ENCODE results near the gene FRAS1. TPM values are rescaled to one million over a fixed set of nuclear protein-coding genes. Genes with fewer than 3 reads are reported as not detected.

FRAS1 gene
- total RNA-seq, 1 donor from 2014 or later = 28.4 TPM

DNA sequence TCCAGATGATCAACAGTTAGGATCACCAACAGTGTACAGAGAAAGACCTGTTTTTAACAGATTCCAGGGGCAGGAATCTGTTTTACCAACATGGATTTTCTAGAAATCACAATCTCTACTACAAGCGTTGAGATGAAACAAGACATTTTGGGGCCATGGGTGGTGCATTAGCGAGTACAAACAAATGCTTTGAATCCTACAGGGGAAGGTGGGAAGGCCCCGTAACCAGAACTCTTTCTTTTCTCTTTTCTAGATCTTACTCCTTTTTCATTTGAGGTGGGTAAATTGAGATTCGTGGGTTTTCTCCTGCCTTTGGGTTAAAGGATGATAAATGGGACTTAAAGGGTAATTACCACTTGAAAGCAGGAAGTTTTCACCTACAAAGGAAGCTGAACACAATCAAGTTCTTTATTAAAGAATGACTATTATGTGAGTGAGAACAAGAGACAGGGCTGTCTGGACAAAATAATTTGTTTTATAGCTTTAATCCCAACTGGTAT lies 304.5 kb downstream of the FRAS1 start:
- H3K36me3 ChIP-seq (ENCODE audit: control insufficient read depth, insufficient read depth, low read length) = no peaks in the 10 kb centered on the region
- TF ChIP-seq, protein P1, sequence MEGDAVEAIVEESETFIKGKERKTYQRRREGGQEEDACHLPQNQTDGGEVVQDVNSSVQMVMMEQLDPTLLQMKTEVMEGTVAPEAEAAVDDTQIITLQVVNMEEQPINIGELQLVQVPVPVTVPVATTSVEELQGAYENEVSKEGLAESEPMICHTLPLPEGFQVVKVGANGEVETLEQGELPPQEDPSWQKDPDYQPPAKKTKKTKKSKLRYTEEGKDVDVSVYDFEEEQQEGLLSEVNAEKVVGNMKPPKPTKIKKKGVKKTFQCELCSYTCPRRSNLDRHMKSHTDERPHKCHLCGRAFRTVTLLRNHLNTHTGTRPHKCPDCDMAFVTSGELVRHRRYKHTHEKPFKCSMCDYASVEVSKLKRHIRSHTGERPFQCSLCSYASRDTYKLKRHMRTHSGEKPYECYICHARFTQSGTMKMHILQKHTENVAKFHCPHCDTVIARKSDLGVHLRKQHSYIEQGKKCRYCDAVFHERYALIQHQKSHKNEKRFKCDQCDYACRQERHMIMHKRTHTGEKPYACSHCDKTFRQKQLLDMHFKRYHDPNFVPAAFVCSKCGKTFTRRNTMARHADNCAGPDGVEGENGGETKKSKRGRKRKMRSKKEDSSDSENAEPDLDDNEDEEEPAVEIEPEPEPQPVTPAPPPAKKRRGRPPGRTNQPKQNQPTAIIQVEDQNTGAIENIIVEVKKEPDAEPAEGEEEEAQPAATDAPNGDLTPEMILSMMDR (IDR thresholded peaks at IDR 0.05; ENCODE audit: insufficient read depth, low read length, poor library complexity, severe bottlenecking) = no peak
- H3K4me3 ChIP-seq (ENCODE audit: low read depth, low read length) = no peak overlapping the region
- no peaks in the 10 kb centered on the region for H3K27me3 ChIP-seq (ENCODE audit: control insufficient read depth, insufficient read depth, low read length)
- DNase-seq (ENCODE audit: low read depth) = no peak

DNA sequence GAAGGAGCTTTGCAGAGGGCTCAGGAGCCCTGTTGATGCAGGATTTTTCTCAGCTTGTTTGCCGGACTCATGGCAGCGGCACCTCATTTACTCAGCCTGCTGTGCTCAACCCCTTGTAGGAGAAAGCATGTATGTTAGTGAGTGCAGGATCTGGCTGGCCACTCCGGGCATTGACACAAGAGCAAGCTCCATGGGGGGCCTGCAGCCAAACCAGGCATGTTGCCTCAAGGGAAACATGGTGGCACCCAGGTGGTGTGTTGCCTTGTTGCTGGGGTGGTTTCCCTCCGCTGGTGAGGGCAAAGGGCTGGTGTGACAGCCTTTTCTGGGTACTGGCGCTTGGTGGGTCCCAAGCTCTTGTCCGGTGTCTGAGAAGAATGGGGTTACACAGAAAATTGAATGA lies 305.2 kb downstream of the FRAS1 start:
- H3K4me3 ChIP-seq (ENCODE audit: low read depth, low read length) = no peak overlapping the region
- TF ChIP-seq, protein P1 (IDR thresholded peaks at IDR 0.05; ENCODE audit: insufficient read depth, low read length, poor library complexity, severe bottlenecking) = no peak
- DNase-seq (ENCODE audit: low read depth) = no peak
- H3K36me3 ChIP-seq (ENCODE audit: control insufficient read depth, insufficient read depth, low read length) = no peaks in the 10 kb centered on the region
- no peaks in the 10 kb centered on the region for H3K27me3 ChIP-seq (ENCODE audit: control insufficient read depth, insufficient read depth, low read length)

DNA sequence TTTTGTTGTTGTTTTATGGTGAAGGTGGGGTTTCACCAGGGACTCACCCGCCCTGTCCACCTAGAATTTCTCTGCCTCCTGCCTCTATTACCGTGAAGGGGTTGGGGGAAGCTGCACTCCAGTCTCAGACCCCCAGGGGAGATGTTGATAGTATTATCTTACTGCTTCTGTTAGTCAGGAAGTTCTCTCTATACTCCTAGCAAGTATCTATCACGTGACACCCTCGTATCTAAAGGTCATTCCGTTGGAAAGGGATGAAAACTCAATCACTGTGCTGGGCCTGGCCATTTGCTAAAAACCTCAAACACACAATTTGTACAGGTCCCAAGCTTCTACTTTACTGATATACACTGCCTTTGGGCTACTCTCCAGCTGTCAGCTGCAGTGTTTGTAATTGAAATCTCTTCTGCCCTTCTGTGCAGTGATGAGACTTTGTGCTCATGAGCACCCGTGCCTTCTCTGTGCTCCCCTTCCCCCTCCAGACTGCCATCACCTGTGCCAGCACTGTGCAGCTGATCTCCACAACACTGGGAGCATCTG lies 306.0 kb downstream of the FRAS1 start:
- no peak for DNase-seq (ENCODE audit: low read depth)
- no peak overlapping the region for H3K4me3 ChIP-seq (ENCODE audit: low read depth, low read length)
- TF ChIP-seq, protein P1 (IDR thresholded peaks at IDR 0.05; ENCODE audit: insufficient read depth, low read length, poor library complexity, severe bottlenecking) = no peak
- no peaks in the 10 kb centered on the region for H3K36me3 ChIP-seq (ENCODE audit: control insufficient read depth, insufficient read depth, low read length)
- H3K27me3 ChIP-seq (ENCODE audit: control insufficient read depth, insufficient read depth, low read length) = no peaks in the 10 kb centered on the region

DNA sequence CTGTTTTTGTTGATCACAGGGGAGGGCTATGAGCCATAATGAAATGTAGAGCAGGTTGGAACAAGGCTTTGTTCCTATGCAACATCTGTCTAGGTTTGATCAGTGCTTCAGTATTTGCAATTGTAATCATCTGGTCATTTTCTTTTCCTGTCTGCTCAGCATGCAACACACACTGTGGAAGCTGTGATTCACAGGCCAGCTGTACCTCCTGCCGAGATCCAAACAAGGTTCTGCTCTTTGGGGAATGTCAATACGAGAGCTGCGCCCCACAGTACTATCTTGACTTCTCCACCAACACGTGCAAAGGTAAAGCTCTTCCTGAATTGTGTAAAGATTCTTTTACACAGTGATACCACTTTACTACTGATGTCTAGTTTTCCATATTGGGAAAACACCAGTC lies 312.6 kb downstream of the FRAS1 start:
- H3K27me3 ChIP-seq (ENCODE audit: control insufficient read depth, insufficient read depth, low read length) = no peaks in the 10 kb centered on the region
- no peak for DNase-seq (ENCODE audit: low read depth)
- TF ChIP-seq, protein P1 (IDR thresholded peaks at IDR 0.05; ENCODE audit: insufficient read depth, low read length, poor library complexity, severe bottlenecking) = no peak
- H3K4me3 ChIP-seq (ENCODE audit: low read depth, low read length) = no peak overlapping the region
- H3K36me3 ChIP-seq (ENCODE audit: control insufficient read depth, insufficient read depth, low read length) = peaks cover 2% of the 10 kb centered on the region

DNA sequence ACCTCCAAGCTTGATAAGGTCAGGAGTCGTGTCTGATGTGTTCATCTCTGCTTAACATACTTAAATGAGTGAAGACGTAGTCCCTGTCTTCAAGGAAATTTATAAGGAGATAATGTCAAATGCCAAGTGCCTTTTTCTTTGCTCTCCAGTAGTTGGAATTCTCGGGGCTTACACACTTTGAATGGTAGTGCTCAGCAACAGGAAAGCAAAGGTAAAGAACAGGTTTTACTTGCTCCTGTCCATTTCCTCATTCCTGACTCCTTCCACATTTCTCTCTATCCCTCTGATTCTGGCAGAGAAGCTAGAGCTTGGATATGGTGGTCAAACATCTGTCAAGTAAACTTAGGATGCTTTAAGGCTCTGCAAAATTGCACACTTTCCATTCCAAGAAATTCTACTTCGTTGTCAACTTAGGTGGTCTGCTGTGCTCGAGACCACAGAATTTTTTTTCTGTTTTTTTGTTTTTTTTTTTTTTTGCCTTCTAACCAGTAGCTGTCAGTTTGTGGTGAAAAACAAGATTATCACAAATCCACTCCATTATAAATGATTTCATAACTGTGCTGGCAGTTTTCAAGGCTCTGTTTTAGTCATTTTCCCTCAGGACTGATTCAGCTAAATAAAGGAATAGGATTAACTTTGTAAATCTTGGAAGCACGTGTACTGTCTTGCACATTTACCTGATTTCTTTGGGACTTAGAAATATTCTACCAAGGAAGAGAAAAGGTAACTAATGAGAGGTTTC lies 313.7 kb downstream of the FRAS1 start:
- no peak for DNase-seq (ENCODE audit: low read depth)

More for the DNA sequence above, 313.7 kb downstream of the FRAS1 start:
- TF ChIP-seq, protein P1 (IDR thresholded peaks at IDR 0.05; ENCODE audit: insufficient read depth, low read length, poor library complexity, severe bottlenecking) = no peak
- Histone ChIP-seq H3K36me3 (ENCODE audit: control insufficient read depth, insufficient read depth, low read length) (peaks cover 2% of the 10 kb centered on the region), H3K27me3 (ENCODE audit: control insufficient read depth, insufficient read depth, low read length) (no peaks in the 10 kb centered on the region), H3K4me3 (ENCODE audit: low read depth, low read length) (no peak overlapping the region)
